Measurements from ENCODE around the gene PDE6G.

PDE6G gene

GRCh38 chr17:81664051-81664470 lies 7.7 kb upstream of the PDE6G start:
- no peaks in the 10 kb centered on the region for H3K27me3 ChIP-seq (ENCODE audit: control insufficient read depth, insufficient read depth, low read length, poor library complexity, severe bottlenecking)
- 92 to 96% methylated on average over 7 of the region's 7 CpGs for WGBS, 2 experiments
- H3K4me1 ChIP-seq (ENCODE audit: control insufficient read depth, insufficient read depth, low read length), result peaks cover 5% of the 10 kb centered on the region
- H3K27ac ChIP-seq (ENCODE audit: insufficient read depth, low read depth, low read length, poor library complexity, severe bottlenecking), result no peak overlapping the region
- H3K36me3 ChIP-seq (ENCODE audit: control insufficient read depth, insufficient read depth, low read length), result peaks cover 3% of the 10 kb centered on the region
- no peak overlapping the region for H3K4me3 ChIP-seq (ENCODE audit: insufficient read depth, low read depth, low read length)
- H3K9me3 ChIP-seq (ENCODE audit: control insufficient read depth, low read length), result no peaks in the 10 kb centered on the region

- Histone ChIP-seq H3K9me3 (ENCODE audit: control insufficient read depth, low read length) (no peaks in the 10 kb centered on the region), H3K4me1 (ENCODE audit: control insufficient read depth, insufficient read depth, low read length) (no peaks in the 10 kb centered on the region), H3K4me3 (ENCODE audit: insufficient read depth, low read depth, low read length) (no peak overlapping the region), H3K36me3 (ENCODE audit: control insufficient read depth, insufficient read depth, low read length) (no peaks in the 10 kb centered on the region), H3K27me3 (ENCODE audit: control insufficient read depth, insufficient read depth, low read length, poor library complexity, severe bottlenecking) (no peaks in the 10 kb centered on the region), H3K27ac (ENCODE audit: insufficient read depth, low read depth, low read length, poor library complexity, severe bottlenecking) (no peak overlapping the region)
- 95% methylated on average over 4 of the region's 4 CpGs for WGBS, 2 experiments
Measured at GRCh38 chr17:81662002-81662401, 5.7 kb upstream of the PDE6G start.

GRCh38 chr17:81660441-81660840 lies 4.1 kb upstream of the PDE6G start:
- no peaks in the 10 kb centered on the region for H3K4me1 ChIP-seq (ENCODE audit: control insufficient read depth, insufficient read depth, low read length)
- 94% methylated on average over 9 of the region's 9 CpGs for WGBS, 2 experiments
- H3K4me3 ChIP-seq (ENCODE audit: insufficient read depth, low read depth, low read length), result no peak overlapping the region
- no peaks in the 10 kb centered on the region for H3K36me3 ChIP-seq (ENCODE audit: control insufficient read depth, insufficient read depth, low read length)
- no peaks in the 10 kb centered on the region for H3K27me3 ChIP-seq (ENCODE audit: control insufficient read depth, insufficient read depth, low read length, poor library complexity, severe bottlenecking)
- no peaks in the 10 kb centered on the region for H3K9me3 ChIP-seq (ENCODE audit: control insufficient read depth, low read length)
- H3K27ac ChIP-seq (ENCODE audit: insufficient read depth, low read depth, low read length, poor library complexity, severe bottlenecking), result no peak overlapping the region

GRCh38 chr17:81659038-81659437 lies 2.7 kb upstream of the PDE6G start:
- WGBS, 2 experiments, result 91 to 93% methylated on average over 5 of the region's 5 CpGs
- Histone ChIP-seq H3K27ac (ENCODE audit: insufficient read depth, low read depth, low read length, poor library complexity, severe bottlenecking) (no peak overlapping the region), H3K36me3 (ENCODE audit: control insufficient read depth, insufficient read depth, low read length) (no peaks in the 10 kb centered on the region), H3K9me3 (ENCODE audit: control insufficient read depth, low read length) (no peaks in the 10 kb centered on the region), H3K27me3 (ENCODE audit: control insufficient read depth, insufficient read depth, low read length, poor library complexity, severe bottlenecking) (no peaks in the 10 kb centered on the region), H3K4me3 (ENCODE audit: insufficient read depth, low read depth, low read length) (no peak overlapping the region), H3K4me1 (ENCODE audit: control insufficient read depth, insufficient read depth, low read length) (no peaks in the 10 kb centered on the region)

- 86 to 89% methylated on average over 4 of the region's 4 CpGs for WGBS, 2 experiments
- H3K4me3 ChIP-seq (ENCODE audit: insufficient read depth, low read depth, low read length), result no peak overlapping the region
- no peaks in the 10 kb centered on the region for H3K27me3 ChIP-seq (ENCODE audit: control insufficient read depth, insufficient read depth, low read length, poor library complexity, severe bottlenecking)
- no peak overlapping the region for H3K27ac ChIP-seq (ENCODE audit: insufficient read depth, low read depth, low read length, poor library complexity, severe bottlenecking)
- H3K9me3 ChIP-seq (ENCODE audit: control insufficient read depth, low read length), result no peaks in the 10 kb centered on the region
- H3K4me1 ChIP-seq (ENCODE audit: control insufficient read depth, insufficient read depth, low read length), result no peaks in the 10 kb centered on the region
- no peaks in the 10 kb centered on the region for H3K36me3 ChIP-seq (ENCODE audit: control insufficient read depth, insufficient read depth, low read length)
Measured at GRCh38 chr17:81656835-81657234, 493 bp upstream of the PDE6G start.

GRCh38 chr17:81655378-81656117 lies 794 bp downstream of the PDE6G start:
- WGBS, 2 experiments, result 91% methylated on average over 18 of the region's 18 CpGs
- H3K27ac ChIP-seq (ENCODE audit: insufficient read depth, low read depth, low read length, poor library complexity, severe bottlenecking), result no peak overlapping the region
- no peaks in the 10 kb centered on the region for H3K27me3 ChIP-seq (ENCODE audit: control insufficient read depth, insufficient read depth, low read length, poor library complexity, severe bottlenecking)
- no peaks in the 10 kb centered on the region for H3K36me3 ChIP-seq (ENCODE audit: control insufficient read depth, insufficient read depth, low read length)
- no peaks in the 10 kb centered on the region for H3K9me3 ChIP-seq (ENCODE audit: control insufficient read depth, low read length)
- H3K4me3 ChIP-seq (ENCODE audit: insufficient read depth, low read depth, low read length), result no peak overlapping the region
- no peaks in the 10 kb centered on the region for H3K4me1 ChIP-seq (ENCODE audit: control insufficient read depth, insufficient read depth, low read length)

GRCh38 chr17:81652906-81653771 lies 3.2 kb downstream of the PDE6G start:
- WGBS, 2 experiments, result 43 to 46% methylated on average over 27 of the region's 27 CpGs
- no peak overlapping the region for H3K4me3 ChIP-seq (ENCODE audit: insufficient read depth, low read depth, low read length)
- H3K27me3 ChIP-seq (ENCODE audit: control insufficient read depth, insufficient read depth, low read length, poor library complexity, severe bottlenecking), result peaks cover 13% of the 10 kb centered on the region
- no peak overlapping the region for H3K27ac ChIP-seq (ENCODE audit: insufficient read depth, low read depth, low read length, poor library complexity, severe bottlenecking)
- H3K9me3 ChIP-seq (ENCODE audit: control insufficient read depth, low read length), result no peaks in the 10 kb centered on the region
- H3K36me3 ChIP-seq (ENCODE audit: control insufficient read depth, insufficient read depth, low read length), result no peaks in the 10 kb centered on the region
- H3K4me1 ChIP-seq (ENCODE audit: control insufficient read depth, insufficient read depth, low read length), result peaks cover 4% of the 10 kb centered on the region

- Histone ChIP-seq H3K36me3 (ENCODE audit: control insufficient read depth, insufficient read depth, low read length) (no peaks in the 10 kb centered on the region), H3K9me3 (ENCODE audit: control insufficient read depth, low read length) (no peaks in the 10 kb centered on the region), H3K4me3 (ENCODE audit: insufficient read depth, low read depth, low read length) (no peak overlapping the region), H3K27ac (ENCODE audit: insufficient read depth, low read depth, low read length, poor library complexity, severe bottlenecking) (no peak overlapping the region), H3K4me1 (ENCODE audit: control insufficient read depth, insufficient read depth, low read length) (peaks cover 4% of the 10 kb centered on the region), H3K27me3 (ENCODE audit: control insufficient read depth, insufficient read depth, low read length, poor library complexity, severe bottlenecking) (peaks cover 27% of the 10 kb centered on the region)
- 92 to 94% methylated on average over 10 of the region's 10 CpGs for WGBS, 2 experiments
Measured at GRCh38 chr17:81651692-81652091, 4.7 kb downstream of the PDE6G start.

GRCh38 chr17:81650951-81651350 lies 5.4 kb downstream of the PDE6G start:
- H3K36me3 ChIP-seq (ENCODE audit: control insufficient read depth, insufficient read depth, low read length), result no peaks in the 10 kb centered on the region
- no peak overlapping the region for H3K4me3 ChIP-seq (ENCODE audit: insufficient read depth, low read depth, low read length)
- H3K27ac ChIP-seq (ENCODE audit: insufficient read depth, low read depth, low read length, poor library complexity, severe bottlenecking), result no peak overlapping the region
- peaks cover 4% of the 10 kb centered on the region for H3K4me1 ChIP-seq (ENCODE audit: control insufficient read depth, insufficient read depth, low read length)
- no peaks in the 10 kb centered on the region for H3K9me3 ChIP-seq (ENCODE audit: control insufficient read depth, low read length)
- WGBS, 2 experiments, result 89 to 92% methylated on average over 9 of the region's 9 CpGs
- peaks cover 29% of the 10 kb centered on the region for H3K27me3 ChIP-seq (ENCODE audit: control insufficient read depth, insufficient read depth, low read length, poor library complexity, severe bottlenecking)

- peaks cover 29% of the 10 kb centered on the region for H3K27me3 ChIP-seq (ENCODE audit: control insufficient read depth, insufficient read depth, low read length, poor library complexity, severe bottlenecking)
- WGBS, 2 experiments, result 79 to 82% methylated on average over 13 to 14 of the region's 14 CpGs
- H3K36me3 ChIP-seq (ENCODE audit: control insufficient read depth, insufficient read depth, low read length), result no peaks in the 10 kb centered on the region
- no peak overlapping the region for H3K4me3 ChIP-seq (ENCODE audit: insufficient read depth, low read depth, low read length)
- H3K4me1 ChIP-seq (ENCODE audit: control insufficient read depth, insufficient read depth, low read length), result peaks cover 4% of the 10 kb centered on the region
- H3K27ac ChIP-seq (ENCODE audit: insufficient read depth, low read depth, low read length, poor library complexity, severe bottlenecking), result no peak overlapping the region
- H3K9me3 ChIP-seq (ENCODE audit: control insufficient read depth, low read length), result no peaks in the 10 kb centered on the region
Measured at GRCh38 chr17:81648707-81649085, 7.6 kb downstream of the PDE6G start.
